HCT116 (cell line): Measurements from ENCODE around the gene GPD2. TPM values are rescaled to one million over a fixed set of nuclear protein-coding genes. Genes with fewer than 3 reads are reported as not detected.
A peak's percentile ranks its signal among the peaks of the same experiment; 100 is the strongest.

Experiments used
- CEBPB ChIP-seq: IDR thresholded peaks from 2 replicates; pipeline ENCODE4 v1.6.1; 2012; ENCODE audit warnings: low read depth
- EGR1 ChIP-seq: IDR thresholded peaks from 2 replicates; pipeline ENCODE4 v1.6.1; 2012; ENCODE audit warnings: low read depth
- EZH2 ChIP-seq: fragments of 200-600 bp; sonication (generic); IDR thresholded peaks from 2 replicates; pipeline ENCODE4 v1.6.1; 2017; ENCODE audit warnings: antibody characterized with exemption, mixed run types
- FOSL1 ChIP-seq: IDR thresholded peaks from 2 replicates; pipeline ENCODE4 v1.6.1; 2012; ENCODE audit warnings: low read depth
- SIN3A ChIP-seq: IDR thresholded peaks from 2 replicates; pipeline ENCODE4 v1.6.1; 2012; ENCODE audit warnings: low read depth
- TCF7L2 ChIP-seq: IDR thresholded peaks from 2 replicates; pipeline ENCODE4 v1.7.0; 2011; ENCODE audit warnings: borderline replicate concordance, inconsistent platforms; ENCODE audit not compliant: insufficient read depth, insufficient read length; ENCODE audit errors: extremely low read depth
- YY1 ChIP-seq: IDR thresholded peaks from 2 replicates; pipeline ENCODE4 v1.6.1; 2011; ENCODE audit warnings: low read length, low read depth, moderate library complexity, mild to moderate bottlenecking; ENCODE audit not compliant: insufficient replicate concordance; ENCODE audit errors: extremely low read depth
- ZFX ChIP-seq: fragments of 450-650 bp; IDR thresholded peaks from 2 replicates; pipeline ENCODE4 v1.6.1; 2017
- ZNF274 ChIP-seq: fragments of 200-500 bp; sonication (Bioruptor generic); IDR thresholded peaks from 2 replicates; pipeline ENCODE4 v1.6.1; 2014; ENCODE audit warnings: mild to moderate bottlenecking, low read depth, low read length, inconsistent platforms
- total RNA-seq: library from RNA; stranded (reverse); gene quantifications from one replicate; pipeline ENCODE4 v1.2.1, GENCODE V29; 2021; ENCODE audit not compliant: unreplicated experiment
- TF ChIP-seq, protein P1 (sequence below), 3 experiments: fragments of 200-600 bp in 1 of 3; sonication (generic) in 1 of 3; IDR thresholded peaks in 2 of 3; conservative IDR thresholded peaks in 1 of 3; 2 replicates each; pipeline ENCODE4 v1.5.1; 2012 to 2017; ENCODE audit warnings: low read depth in 2 of 3, low read length in 2 of 3, antibody characterized with exemption in 1 of 3, borderline replicate concordance in 1 of 3, control low read depth in 1 of 3, mild to moderate bottlenecking in 1 of 3, mixed read lengths in 1 of 3, mixed run types in 1 of 3, moderate library complexity in 1 of 3; ENCODE audit not compliant: insufficient read depth in 1 of 3
- TF ChIP-seq, protein P2 (sequence below): IDR thresholded peaks from 2 replicates; pipeline ENCODE4 v1.6.1; 2011; ENCODE audit warnings: mild to moderate bottlenecking, low read length, moderate library complexity; ENCODE audit not compliant: insufficient replicate concordance; ENCODE audit errors: extremely low read depth

The GPD2 gene
- total RNA-seq, 1 experiment from 2014 or later: 80.7 TPM

DNA sequence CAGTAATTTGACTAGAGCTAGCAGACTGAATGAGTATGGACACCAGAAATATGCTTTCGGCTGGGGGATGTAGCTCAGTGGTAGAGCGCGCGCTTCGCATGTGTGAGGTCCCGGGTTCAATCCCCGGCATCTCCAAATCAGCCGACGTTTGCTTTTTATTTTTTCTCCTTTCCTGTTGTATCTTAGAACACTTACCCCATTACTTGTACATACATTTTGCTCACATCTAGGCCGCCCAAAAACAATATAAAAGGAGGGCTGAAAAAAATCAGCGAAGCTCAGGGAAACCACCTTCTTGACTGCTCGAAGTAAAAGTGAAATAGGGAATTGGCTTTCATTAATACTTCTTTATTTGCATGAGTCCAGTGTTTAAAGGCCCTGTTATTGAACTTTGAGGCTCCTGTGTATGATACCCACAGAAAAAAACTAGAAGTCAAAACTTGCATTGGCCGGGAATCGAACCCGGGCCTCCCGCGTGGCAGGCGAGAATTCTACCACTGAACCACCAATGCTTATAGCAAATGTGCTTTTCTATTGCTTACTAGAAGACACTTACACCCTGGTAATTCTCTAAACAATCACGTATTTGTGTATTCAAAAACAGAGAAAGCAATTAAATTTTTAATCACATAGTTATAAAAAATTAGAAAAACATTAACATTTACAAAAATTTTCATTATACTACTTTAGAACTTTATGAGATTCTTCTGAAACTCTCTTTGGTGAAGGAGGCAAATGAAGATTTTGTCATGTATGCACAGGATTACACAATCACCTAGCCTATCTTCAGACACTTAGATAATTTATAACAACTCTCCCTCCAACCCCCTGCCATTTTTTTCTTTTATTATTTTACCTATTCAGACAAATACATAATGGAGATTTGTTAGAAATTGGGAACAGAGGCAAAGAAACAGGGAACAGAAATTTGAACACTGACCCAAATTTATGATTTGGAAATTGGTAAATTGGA lies 35.2 kb upstream of the GPD2 start (continued):
- TF ChIP-seq, protein P1, sequence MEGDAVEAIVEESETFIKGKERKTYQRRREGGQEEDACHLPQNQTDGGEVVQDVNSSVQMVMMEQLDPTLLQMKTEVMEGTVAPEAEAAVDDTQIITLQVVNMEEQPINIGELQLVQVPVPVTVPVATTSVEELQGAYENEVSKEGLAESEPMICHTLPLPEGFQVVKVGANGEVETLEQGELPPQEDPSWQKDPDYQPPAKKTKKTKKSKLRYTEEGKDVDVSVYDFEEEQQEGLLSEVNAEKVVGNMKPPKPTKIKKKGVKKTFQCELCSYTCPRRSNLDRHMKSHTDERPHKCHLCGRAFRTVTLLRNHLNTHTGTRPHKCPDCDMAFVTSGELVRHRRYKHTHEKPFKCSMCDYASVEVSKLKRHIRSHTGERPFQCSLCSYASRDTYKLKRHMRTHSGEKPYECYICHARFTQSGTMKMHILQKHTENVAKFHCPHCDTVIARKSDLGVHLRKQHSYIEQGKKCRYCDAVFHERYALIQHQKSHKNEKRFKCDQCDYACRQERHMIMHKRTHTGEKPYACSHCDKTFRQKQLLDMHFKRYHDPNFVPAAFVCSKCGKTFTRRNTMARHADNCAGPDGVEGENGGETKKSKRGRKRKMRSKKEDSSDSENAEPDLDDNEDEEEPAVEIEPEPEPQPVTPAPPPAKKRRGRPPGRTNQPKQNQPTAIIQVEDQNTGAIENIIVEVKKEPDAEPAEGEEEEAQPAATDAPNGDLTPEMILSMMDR (IDR thresholded peaks at IDR 0.05 in 2 of 3, conservative IDR thresholded peaks at IDR 0.05 in 1 of 3; ENCODE audit: borderline replicate concordance in 1 of 3, insufficient read depth in 1 of 3, low read depth in 2 of 3, low read length in 2 of 3): no peak
- TF ChIP-seq CEBPB (peak; percentile 91), EGR1 (no peak), SIN3A (peak; percentile 48), TCF7L2 (no peak), ZFX (no peak), YY1 (no peak), EZH2 (no peak), FOSL1 (peak; percentile 5; the same call in 1 of the 2 replicates), ZNF274 (no peak)
- TF ChIP-seq, protein P2, sequence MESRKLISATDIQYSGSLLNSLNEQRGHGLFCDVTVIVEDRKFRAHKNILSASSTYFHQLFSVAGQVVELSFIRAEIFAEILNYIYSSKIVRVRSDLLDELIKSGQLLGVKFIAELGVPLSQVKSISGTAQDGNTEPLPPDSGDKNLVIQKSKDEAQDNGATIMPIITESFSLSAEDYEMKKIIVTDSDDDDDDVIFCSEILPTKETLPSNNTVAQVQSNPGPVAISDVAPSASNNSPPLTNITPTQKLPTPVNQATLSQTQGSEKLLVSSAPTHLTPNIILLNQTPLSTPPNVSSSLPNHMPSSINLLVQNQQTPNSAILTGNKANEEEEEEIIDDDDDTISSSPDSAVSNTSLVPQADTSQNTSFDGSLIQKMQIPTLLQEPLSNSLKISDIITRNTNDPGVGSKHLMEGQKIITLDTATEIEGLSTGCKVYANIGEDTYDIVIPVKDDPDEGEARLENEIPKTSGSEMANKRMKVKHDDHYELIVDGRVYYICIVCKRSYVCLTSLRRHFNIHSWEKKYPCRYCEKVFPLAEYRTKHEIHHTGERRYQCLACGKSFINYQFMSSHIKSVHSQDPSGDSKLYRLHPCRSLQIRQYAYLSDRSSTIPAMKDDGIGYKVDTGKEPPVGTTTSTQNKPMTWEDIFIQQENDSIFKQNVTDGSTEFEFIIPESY: no peak
